ENCODE data around the gene C1QTNF9B. TPM values are rescaled to one million over a fixed set of nuclear protein-coding genes. Genes with fewer than 3 reads are reported as not detected.

Gene C1QTNF9B
- total RNA-seq, 2 experiments from 2014 or later, result not detected

DNA sequence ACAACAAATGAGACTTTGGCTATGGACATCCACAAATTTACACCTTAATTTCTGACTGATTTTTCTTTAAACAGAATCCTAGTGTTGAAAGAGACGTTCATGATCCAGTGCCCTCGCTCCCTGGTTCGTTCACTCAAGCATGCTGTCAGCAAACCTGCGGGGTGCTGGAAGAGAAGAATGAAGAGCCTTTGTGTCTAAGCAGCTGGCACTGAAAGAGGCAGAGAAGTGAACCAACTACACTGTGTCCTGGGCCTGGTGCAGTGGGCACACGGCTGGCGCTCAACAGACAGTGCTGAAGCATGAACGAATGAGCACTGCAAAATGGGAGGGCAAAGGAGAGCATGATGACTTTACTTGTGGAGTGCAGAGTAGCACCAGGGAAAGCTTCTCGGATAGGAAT is 54.9 kb downstream of the C1QTNF9B start:
- DNase-seq (ENCODE audit: low spot score), result no peak
- H3K36me3 ChIP-seq (ENCODE audit: insufficient read depth, low read length), result no peaks in the 10 kb centered on the region; the same call in 1 of the 2 replicates
- H3K79me2 ChIP-seq (ENCODE audit: insufficient read depth, low read depth, low read length), result no peaks in the 10 kb centered on the region
- ChIA-PET POLR2A (interaction anchor here (0.6 kb wide), 1 partner anchor 22 kb away, joined by 3 read pairs; no protein-coding TSS in a partner anchor), CTCF (ENCODE audit: unreplicated experiment) (no interaction called here)
- no peak overlapping the region for H3K4me2 ChIP-seq (ENCODE audit: low read length)
- H3K4me3 ChIP-seq (ENCODE audit: low read depth, low read length, poor library complexity, severe bottlenecking), result no peak overlapping the region
- H3K27ac ChIP-seq (ENCODE audit: low read depth, low read length, poor library complexity, severe bottlenecking), result no peak overlapping the region
- no peak overlapping the region for H2AFZ ChIP-seq (ENCODE audit: low read length)
- intact Hi-C loops (cut with micrococcal nuclease; ENCODE audit: unreplicated experiment), result loop anchor here (10.0 kb wide), 1 partner anchor 468 kb away; no protein-coding TSS in a partner anchor
- no TSS peak for BruUV-seq (replicated peaks)
- H4K20me1 ChIP-seq (ENCODE audit: insufficient read depth, low read length), result peaks cover 18% of the 10 kb centered on the region; the same call in 1 of the 2 replicates
- H3K9me2 ChIP-seq (ENCODE audit: insufficient read depth, low read length), result no peaks in the 10 kb centered on the region
- peaks cover 16% of the 10 kb centered on the region for H3K4me1 ChIP-seq (ENCODE audit: insufficient read depth, low read length, poor library complexity, severe bottlenecking)
- H3K9me3 ChIP-seq (ENCODE audit: low read length), result no peaks in the 10 kb centered on the region
- no peak for TF ChIP-seq EZH2phosphoT487 (IDR thresholded peaks at IDR 0.05; ENCODE audit: borderline replicate concordance, low read depth, low read length)
- TF ChIP-seq, protein P1, sequence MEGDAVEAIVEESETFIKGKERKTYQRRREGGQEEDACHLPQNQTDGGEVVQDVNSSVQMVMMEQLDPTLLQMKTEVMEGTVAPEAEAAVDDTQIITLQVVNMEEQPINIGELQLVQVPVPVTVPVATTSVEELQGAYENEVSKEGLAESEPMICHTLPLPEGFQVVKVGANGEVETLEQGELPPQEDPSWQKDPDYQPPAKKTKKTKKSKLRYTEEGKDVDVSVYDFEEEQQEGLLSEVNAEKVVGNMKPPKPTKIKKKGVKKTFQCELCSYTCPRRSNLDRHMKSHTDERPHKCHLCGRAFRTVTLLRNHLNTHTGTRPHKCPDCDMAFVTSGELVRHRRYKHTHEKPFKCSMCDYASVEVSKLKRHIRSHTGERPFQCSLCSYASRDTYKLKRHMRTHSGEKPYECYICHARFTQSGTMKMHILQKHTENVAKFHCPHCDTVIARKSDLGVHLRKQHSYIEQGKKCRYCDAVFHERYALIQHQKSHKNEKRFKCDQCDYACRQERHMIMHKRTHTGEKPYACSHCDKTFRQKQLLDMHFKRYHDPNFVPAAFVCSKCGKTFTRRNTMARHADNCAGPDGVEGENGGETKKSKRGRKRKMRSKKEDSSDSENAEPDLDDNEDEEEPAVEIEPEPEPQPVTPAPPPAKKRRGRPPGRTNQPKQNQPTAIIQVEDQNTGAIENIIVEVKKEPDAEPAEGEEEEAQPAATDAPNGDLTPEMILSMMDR (conservative IDR thresholded peaks at IDR 0.05; ENCODE audit: low read length), result no peak

Other genes starting within 250 kb of the C1QTNF9B start
- gene MIPEP, start 8.1 kb downstream of the C1QTNF9B start, total RNA-seq (2014; rRNA removed; shearing (Covaris generic)), result 13.5 and 15.5 TPM in 2 replicates
- 12.9 and 15.7 TPM in 2 replicates for gene MIPEP, start 8.1 kb downstream of the C1QTNF9B start, total RNA-seq (2022)

All from OCI-LY7 (cell line).